Measurements from ENCODE around the gene MKNK1. TPM values are rescaled to one million over a fixed set of nuclear protein-coding genes. Genes with fewer than 3 reads are reported as not detected.

The MKNK1 gene
- total RNA-seq, 1 donor from 2014 or later = 30.6 TPM

DNA sequence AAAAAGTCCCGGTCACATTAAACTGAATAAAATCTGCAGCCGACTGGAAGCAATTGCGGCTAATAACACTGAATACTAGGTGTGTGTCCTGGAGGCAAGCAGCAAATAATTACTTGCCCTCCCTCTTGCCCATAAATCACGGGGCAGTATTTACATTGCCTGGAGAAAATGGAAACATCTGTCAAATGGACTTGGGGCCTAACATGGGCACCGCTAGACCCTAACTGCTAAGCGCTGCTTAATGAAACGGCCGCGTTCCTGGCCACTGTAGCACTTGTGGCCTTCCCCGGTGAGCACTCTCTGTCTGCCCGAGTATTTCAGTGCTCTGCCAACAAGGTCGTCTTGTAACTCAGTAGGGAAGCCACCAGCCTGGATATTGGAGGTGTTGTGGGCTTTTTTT lies 28.8 kb downstream of the MKNK1 start:
- H3K4me3 Mint-ChIP-seq = no peak overlapping the region

DNA sequence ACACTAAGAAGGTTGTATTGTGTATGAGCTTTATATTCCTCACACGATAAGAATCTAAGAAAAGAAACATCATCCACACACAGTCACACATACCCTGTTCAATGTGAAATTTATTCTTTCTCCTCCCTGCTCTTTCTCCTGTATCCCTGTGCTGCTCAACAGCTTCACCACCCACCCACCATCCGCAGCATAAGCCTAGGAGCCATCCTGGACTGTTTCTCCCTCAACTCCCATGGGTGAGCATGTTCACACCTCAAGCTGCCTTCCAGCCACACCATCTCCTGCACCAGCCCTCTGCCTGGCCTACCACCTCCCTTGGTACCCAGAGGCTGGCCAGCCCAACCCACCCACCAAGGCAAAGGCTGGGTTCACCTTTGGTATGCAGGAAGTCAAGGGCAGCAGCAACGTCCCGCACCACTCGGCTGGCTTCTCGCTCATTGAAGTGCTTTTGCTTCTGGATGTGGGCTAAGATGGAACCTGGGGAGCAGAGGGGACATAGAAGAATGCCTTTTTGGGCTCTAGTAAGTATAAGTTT lies 32.3 kb downstream of the MKNK1 start:
- peaks cover 3% of the 10 kb centered on the region for H3K9me3 Mint-ChIP-seq
- H3K36me3 Mint-ChIP-seq = peaks cover 7% of the 10 kb centered on the region
- DNase-seq (ENCODE audit: low spot score in 2 of 2, unreplicated experiment in 2 of 2) = no peak
- no peak overlapping the region for H3K27ac Mint-ChIP-seq
- no peak overlapping the region for H3K4me3 Mint-ChIP-seq
- TF ChIP-seq CTCF (IDR thresholded peaks at IDR 0.05; ENCODE audit: unreplicated experiment) = no peak
- peaks cover 12% of the 10 kb centered on the region for H3K4me1 Mint-ChIP-seq
- no peaks in the 10 kb centered on the region for H3K27me3 Mint-ChIP-seq (ENCODE audit: low read depth)

More for the DNA sequence above, 28.8 kb downstream of the MKNK1 start:
- Mint-ChIP-seq H3K36me3 (peaks cover 10% of the 10 kb centered on the region), H3K9me3 (no peaks in the 10 kb centered on the region), H3K27me3 (ENCODE audit: low read depth) (no peaks in the 10 kb centered on the region), H3K27ac (no peak overlapping the region), H3K4me1 (peaks cover 8% of the 10 kb centered on the region)
- no peak for DNase-seq (ENCODE audit: low spot score in 2 of 2, unreplicated experiment in 2 of 2)
- no peak for TF ChIP-seq CTCF (IDR thresholded peaks at IDR 0.05; ENCODE audit: unreplicated experiment)

DNA sequence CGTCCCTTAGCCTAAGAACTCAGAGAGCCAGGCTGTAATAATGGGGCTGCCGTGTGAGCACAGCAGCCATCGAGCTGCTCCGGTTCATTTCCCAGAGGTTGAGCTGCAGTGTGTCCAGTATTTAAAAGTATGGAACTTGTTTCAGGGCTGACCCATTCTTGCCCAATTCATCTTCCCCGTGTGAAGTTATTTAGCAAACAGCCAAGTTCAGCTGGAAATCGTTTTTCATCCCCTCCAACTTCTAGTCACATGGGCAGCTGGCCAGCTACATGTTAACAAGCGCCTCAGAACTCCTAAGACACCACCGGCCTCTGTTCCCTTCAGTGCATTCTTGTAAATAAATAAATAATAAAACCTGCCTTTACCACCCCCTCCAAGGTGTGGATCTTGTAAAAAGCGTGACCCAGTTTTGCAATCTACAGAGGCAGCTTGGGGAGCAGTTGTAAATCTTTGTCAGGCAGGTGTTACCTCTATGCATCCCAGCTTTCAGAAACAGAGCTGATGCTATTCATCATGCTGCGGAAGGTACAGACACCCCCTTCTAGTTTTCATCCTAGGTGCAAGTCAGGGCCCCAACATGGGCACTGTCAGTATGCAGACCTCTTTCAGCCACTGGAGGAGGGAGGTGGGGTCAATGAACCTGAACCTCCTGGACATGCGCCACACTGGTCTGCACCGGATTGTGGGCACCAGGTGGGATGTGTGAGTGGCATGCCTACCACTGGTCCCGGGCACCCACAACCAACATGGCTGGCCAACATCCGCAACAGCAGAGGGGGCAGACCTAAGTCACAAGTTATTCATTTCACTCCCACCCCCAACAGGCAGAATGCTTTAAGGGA lies 34.0 kb downstream of the MKNK1 start:
- Mint-ChIP-seq H3K36me3 (peaks cover 19% of the 10 kb centered on the region), H3K4me3 (no peak overlapping the region)
- DNase-seq (ENCODE audit: low spot score in 2 of 2, unreplicated experiment in 2 of 2) = no peak

GRCh38 chr1:46569116-46569515 lies 35.0 kb downstream of the MKNK1 start:
- no peak for TF ChIP-seq CTCF (IDR thresholded peaks at IDR 0.05; ENCODE audit: unreplicated experiment)
- Mint-ChIP-seq H3K36me3 (peaks cover 24% of the 10 kb centered on the region), H3K4me1 (peaks cover 4% of the 10 kb centered on the region), H3K27me3 (ENCODE audit: low read depth) (no peaks in the 10 kb centered on the region), H3K9me3 (peaks cover 3% of the 10 kb centered on the region), H3K27ac (no peak overlapping the region), H3K4me3 (no peak overlapping the region)
- no peak for DNase-seq (ENCODE audit: low spot score in 2 of 2, unreplicated experiment in 2 of 2)

More for the DNA sequence above, 34.0 kb downstream of the MKNK1 start:
- H3K27ac Mint-ChIP-seq = no peak overlapping the region
- TF ChIP-seq CTCF (IDR thresholded peaks at IDR 0.05; ENCODE audit: unreplicated experiment) = no peak
- peaks cover 3% of the 10 kb centered on the region for H3K9me3 Mint-ChIP-seq
- H3K4me1 Mint-ChIP-seq = peaks cover 6% of the 10 kb centered on the region
- no peaks in the 10 kb centered on the region for H3K27me3 Mint-ChIP-seq (ENCODE audit: low read depth)

- Mint-ChIP-seq H3K36me3 (peaks cover 24% of the 10 kb centered on the region), H3K4me3 (no peak overlapping the region), H3K27ac (no peak overlapping the region), H3K4me1 (peaks cover 4% of the 10 kb centered on the region), H3K9me3 (peaks cover 3% of the 10 kb centered on the region), H3K27me3 (ENCODE audit: low read depth) (no peaks in the 10 kb centered on the region)
- no peak for DNase-seq (ENCODE audit: low spot score in 2 of 2, unreplicated experiment in 2 of 2)
- TF ChIP-seq CTCF (IDR thresholded peaks at IDR 0.05; ENCODE audit: unreplicated experiment) = no peak
These were observed 35.6 kb downstream of the MKNK1 start for GRCh38 chr1:46568461-46568891.

Data from mesothelial cell of epicardium (in vitro differentiated cells).